Naive B cell (primary cell): ENCODE results near the gene GFOD1. TPM values are rescaled to one million over a fixed set of nuclear protein-coding genes. Genes with fewer than 3 reads are reported as not detected.

Source experiments
- ATAC-seq, 2 donors: fragments of 150-1000 bp; cut with Tn5 transposase; 2 replicates each; pipeline ENCODE4 v1.10.0; 2021; ENCODE audit warnings: low read depth in 2 of 2, mild to moderate bottlenecking in 2 of 2, moderate library complexity in 2 of 2
- DNase-seq: peaks from one replicate; pipeline ENCODE4 v3.0.0; 2022
- H3K27ac Mint-ChIP-seq, 6 donors: one replicate each; pipeline ENCODE4 v1.8.0; 2020 to 2022; ENCODE audit warnings: mild to moderate bottlenecking in 6 of 6, mixed read lengths in 6 of 6, moderate library complexity in 5 of 6, inconsistent platforms in 2 of 6
- H3K27me3 Mint-ChIP-seq, 3 donors: one replicate each; pipeline ENCODE4 v1.8.0; 2021 to 2022; ENCODE audit warnings: mixed read lengths in 3 of 3, mild to moderate bottlenecking in 1 of 3
- H3K36me3 Mint-ChIP-seq, 2 donors: one replicate each; pipeline ENCODE4 v1.8.0; 2020 to 2022; ENCODE audit warnings: mixed read lengths in 2 of 2, inconsistent platforms in 1 of 2, mild to moderate bottlenecking in 1 of 2
- H3K4me1 Mint-ChIP-seq, 3 donors: one replicate each; pipeline ENCODE4 v1.8.0; 2020 to 2022; ENCODE audit warnings: mixed read lengths in 3 of 3, inconsistent platforms in 1 of 3, mild to moderate bottlenecking in 1 of 3, moderate library complexity in 1 of 3
- H3K4me3 Mint-ChIP-seq, 8 donors: one replicate each; pipeline ENCODE4 v1.8.0; 2020 to 2022; ENCODE audit warnings: mild to moderate bottlenecking in 8 of 8, mixed read lengths in 8 of 8, moderate library complexity in 8 of 8, inconsistent platforms in 2 of 8
- H3K9me3 Mint-ChIP-seq, 7 donors: one replicate each; pipeline ENCODE4 v1.8.0; 2020 to 2022; ENCODE audit warnings: mixed read lengths in 7 of 7, mild to moderate bottlenecking in 5 of 7, inconsistent platforms in 2 of 7, moderate library complexity in 1 of 7
- polyA plus RNA-seq, 6 donors: library from polyadenylated mRNA; unstranded; fragments of 300-500 nt; fragmentation: Illumina TruSeq; gene quantifications; one replicate each; pipeline ENCODE4 v1.2.3, GENCODE V29; 2021; ENCODE audit warnings: low read depth in 6 of 6

Gene GFOD1
- polyA plus RNA-seq, 6 donors from 2014 or later: 2.9 to 10.7 (median 5.4) TPM

- peak; percentile 7 to 22 for ATAC-seq
- no peaks in the 10 kb centered on the region for H3K36me3 Mint-ChIP-seq
These were observed 855 bp upstream of the GFOD1 start for GRCh38 chr6:13488015-13488895.

GRCh38 chr6:13486679-13487121 lies 700 bp downstream of the GFOD1 start:
- DNase-seq: peak; percentile 83
- H3K27ac Mint-ChIP-seq: peak overlapping the region; percentile 72 to 96 (median 88)
- no peaks in the 10 kb centered on the region for H3K27me3 Mint-ChIP-seq
- peak; percentile 71 to 72 for ATAC-seq
- no peaks in the 10 kb centered on the region for H3K36me3 Mint-ChIP-seq
- peaks cover 32 to 42% (median 33%) of the 10 kb centered on the region in 3 donors for H3K4me1 Mint-ChIP-seq
- peaks cover 0 to 2% (median 0%) of the 10 kb centered on the region in 7 donors for H3K9me3 Mint-ChIP-seq
- H3K4me3 Mint-ChIP-seq: peak overlapping the region; percentile 82 to 99 (median 93)

More at GRCh38 chr6:13488015-13488895, 855 bp upstream of the GFOD1 start:
- peak; percentile 57 for DNase-seq
- H3K27me3 Mint-ChIP-seq: no peaks in the 10 kb centered on the region
- H3K4me1 Mint-ChIP-seq: peaks cover 32 to 40% (median 33%) of the 10 kb centered on the region in 3 donors
- H3K4me3 Mint-ChIP-seq: peak overlapping the region; percentile 82 to 99 (median 90)
- H3K9me3 Mint-ChIP-seq: peaks cover 0 to 2% (median 0%) of the 10 kb centered on the region in 7 donors
- peak overlapping the region in 5 of 6 donors; percentile 67 to 94 (median 86) for H3K27ac Mint-ChIP-seq

GRCh38 chr6:13485923-13486562 lies 1.4 kb downstream of the GFOD1 start:
- peak overlapping the region; percentile 72 to 96 (median 88) for H3K27ac Mint-ChIP-seq
- H3K4me1 Mint-ChIP-seq: peaks cover 32 to 46% (median 36%) of the 10 kb centered on the region in 3 donors

GRCh38 chr6:13485303-13485702 lies 2.1 kb downstream of the GFOD1 start:
- Mint-ChIP-seq H3K27me3 (no peaks in the 10 kb centered on the region), H3K4me1 (peaks cover 32 to 50% (median 37%) of the 10 kb centered on the region in 3 donors)
- ATAC-seq: no peak

More at GRCh38 chr6:13485923-13486562, 1.4 kb downstream of the GFOD1 start:
- DNase-seq (peak; percentile 27), ATAC-seq (peak; percentile 17 to 18)
- Mint-ChIP-seq H3K9me3 (peaks cover 0 to 2% (median 0%) of the 10 kb centered on the region in 7 donors), H3K36me3 (peaks cover 2% of the 10 kb centered on the region in 2 donors), H3K27me3 (no peaks in the 10 kb centered on the region), H3K4me3 (peak overlapping the region; percentile 82 to 99 (median 93))

GRCh38 chr6:13484827-13485226 lies 2.6 kb downstream of the GFOD1 start:
- ATAC-seq (no peak), DNase-seq (no peak)
- Mint-ChIP-seq H3K9me3 (no peaks in the 10 kb centered on the region), H3K27ac (peak overlapping the region in 1 of 6 donors; percentile 3), H3K36me3 (peaks cover 6 to 7% of the 10 kb centered on the region in 2 donors), H3K4me3 (peak overlapping the region in 5 of 8 donors; percentile 58 to 99 (median 82)), H3K4me1 (peaks cover 34 to 53% (median 37%) of the 10 kb centered on the region in 3 donors), H3K27me3 (no peaks in the 10 kb centered on the region)

More at GRCh38 chr6:13485303-13485702, 2.1 kb downstream of the GFOD1 start:
- H3K4me3 Mint-ChIP-seq: peak overlapping the region; percentile 82 to 99 (median 93)
- DNase-seq: no peak
- H3K36me3 Mint-ChIP-seq: peaks cover 6 to 7% of the 10 kb centered on the region in 2 donors
- H3K9me3 Mint-ChIP-seq: no peaks in the 10 kb centered on the region
- H3K27ac Mint-ChIP-seq: peak overlapping the region in 5 of 6 donors; percentile 5 to 95 (median 84)

- Mint-ChIP-seq H3K27ac (peak overlapping the region in 2 of 6 donors; percentile 65 to 71), H3K4me1 (peaks cover 39 to 59% (median 42%) of the 10 kb centered on the region in 3 donors), H3K36me3 (peaks cover 6 to 7% of the 10 kb centered on the region in 2 donors), H3K4me3 (peak overlapping the region in 5 of 8 donors; percentile 17 to 99 (median 61)), H3K9me3 (no peaks in the 10 kb centered on the region), H3K27me3 (no peaks in the 10 kb centered on the region)
- DNase-seq (no peak), ATAC-seq (no peak)
These were observed 3.2 kb downstream of the GFOD1 start for GRCh38 chr6:13484138-13484708.

GRCh38 chr6:13480631-13481501 lies 6.5 kb downstream of the GFOD1 start:
- Mint-ChIP-seq H3K4me3 (no peak overlapping the region), H3K4me1 (peaks cover 35 to 47% (median 37%) of the 10 kb centered on the region in 3 donors), H3K27ac (peak overlapping the region in 1 of 6 donors; percentile 68), H3K36me3 (peaks cover 6 to 7% of the 10 kb centered on the region in 2 donors), H3K9me3 (no peaks in the 10 kb centered on the region), H3K27me3 (no peaks in the 10 kb centered on the region)
- DNase-seq (no peak), ATAC-seq (no peak)

GRCh38 chr6:13479971-13480434 lies 7.4 kb downstream of the GFOD1 start:
- Mint-ChIP-seq H3K9me3 (no peaks in the 10 kb centered on the region), H3K4me1 (peaks cover 28 to 41% (median 33%) of the 10 kb centered on the region in 3 donors), H3K27ac (no peak overlapping the region), H3K36me3 (peaks cover 6 to 7% of the 10 kb centered on the region in 2 donors), H3K4me3 (no peak overlapping the region), H3K27me3 (no peaks in the 10 kb centered on the region)
- ATAC-seq: no peak
- no peak for DNase-seq

- peak overlapping the region in 1 of 6 donors; percentile 3 for H3K27ac Mint-ChIP-seq
These were observed 8.1 kb downstream of the GFOD1 start for GRCh38 chr6:13479206-13479800.

GRCh38 chr6:13478525-13478966 lies 8.9 kb downstream of the GFOD1 start:
- Mint-ChIP-seq H3K4me1 (peaks cover 29 to 42% (median 36%) of the 10 kb centered on the region in 3 donors), H3K9me3 (no peaks in the 10 kb centered on the region), H3K36me3 (peaks cover 6 to 7% of the 10 kb centered on the region in 2 donors), H3K4me3 (peak overlapping the region in 3 of 8 donors; percentile 58 to 68 (median 68)), H3K27ac (peak overlapping the region in 5 of 6 donors; percentile 19 to 81 (median 53)), H3K27me3 (no peaks in the 10 kb centered on the region)
- peak; percentile 51 for DNase-seq
- ATAC-seq: peak; percentile 89 to 90

More at GRCh38 chr6:13479206-13479800, 8.1 kb downstream of the GFOD1 start:
- peaks cover 6 to 7% of the 10 kb centered on the region in 2 donors for H3K36me3 Mint-ChIP-seq
- peaks cover 33 to 44% (median 34%) of the 10 kb centered on the region in 3 donors for H3K4me1 Mint-ChIP-seq
- no peaks in the 10 kb centered on the region for H3K9me3 Mint-ChIP-seq
- no peaks in the 10 kb centered on the region for H3K27me3 Mint-ChIP-seq
- no peak overlapping the region for H3K4me3 Mint-ChIP-seq
- DNase-seq: no peak
- no peak for ATAC-seq

GRCh38 chr6:13474787-13475186 lies 12.6 kb downstream of the GFOD1 start:
- peaks cover 0 to 2% (median 0%) of the 10 kb centered on the region in 7 donors for H3K9me3 Mint-ChIP-seq
- no peak for DNase-seq
- H3K27ac Mint-ChIP-seq: peak overlapping the region; percentile 36 to 92 (median 66)
- H3K4me1 Mint-ChIP-seq: peaks cover 39 to 57% (median 50%) of the 10 kb centered on the region in 3 donors
- H3K27me3 Mint-ChIP-seq: no peaks in the 10 kb centered on the region
- H3K36me3 Mint-ChIP-seq: no peaks in the 10 kb centered on the region
- H3K4me3 Mint-ChIP-seq: peak overlapping the region in 7 of 8 donors; percentile 37 to 86 (median 71)
- ATAC-seq: peak; percentile 26 to 43
